Measurements from ENCODE around the gene PPP4R4. TPM values are rescaled to one million over a fixed set of nuclear protein-coding genes. Genes with fewer than 3 reads are reported as not detected.
"Not testable (repeated sequence)": the region's sequence is repeated elsewhere in the genome, so short reads cannot be mapped to it uniquely, and the experiment has no call there.

Gene PPP4R4
- total RNA-seq, 1 experiment from 2014 or later, result 0.99 TPM

GRCh38 chr14:94269156-94269555 is 95.0 kb downstream of the PPP4R4 start:
- DNase-seq (ENCODE audit: low read depth), result peak; percentile 2

GRCh38 chr14:94276898-94277561 is 102.9 kb downstream of the PPP4R4 start:
- DNase-seq (ENCODE audit: low read depth), result not testable (repeated sequence)

GRCh38 chr14:94278731-94279130 is 104.6 kb downstream of the PPP4R4 start:
- no peak for DNase-seq (ENCODE audit: low read depth)

- no peak for DNase-seq (ENCODE audit: low read depth)
Measured at GRCh38 chr14:94282991-94283723, 109.0 kb downstream of the PPP4R4 start.

GRCh38 chr14:94284221-94284620 is 110.1 kb downstream of the PPP4R4 start:
- DNase-seq (ENCODE audit: low read depth), result no peak

GRCh38 chr14:94285158-94285557 is 111.0 kb downstream of the PPP4R4 start:
- no peak for DNase-seq (ENCODE audit: low read depth)

GRCh38 chr14:94288610-94289465 is 114.7 kb downstream of the PPP4R4 start:
- DNase-seq (ENCODE audit: low read depth), result no peak

GRCh38 chr14:94290197-94290596 is 116.1 kb downstream of the PPP4R4 start:
- no peak for DNase-seq (ENCODE audit: low read depth)

GRCh38 chr14:94291159-94291905 is 117.2 kb downstream of the PPP4R4 start:
- DNase-seq (ENCODE audit: low read depth), result no peak

- no peak for DNase-seq (ENCODE audit: low read depth)
Measured at GRCh38 chr14:94291906-94292525, 117.9 kb downstream of the PPP4R4 start.

- DNase-seq (ENCODE audit: low read depth), result no peak
Measured at GRCh38 chr14:94292526-94292871, 118.4 kb downstream of the PPP4R4 start.

GRCh38 chr14:94292872-94293577 is 118.9 kb downstream of the PPP4R4 start, which contains the start of gene SERPINA10:
SERPINA10 (minus strand) TSS chr14:94293268; CDS start chr14:94290593, 2,675 bp downstream.
- no peak for DNase-seq (ENCODE audit: low read depth)

- DNase-seq (ENCODE audit: low read depth), result no peak
Measured at GRCh38 chr14:94293578-94293924, 119.4 kb downstream of the PPP4R4 start.

- no peak for DNase-seq (ENCODE audit: low read depth)
Measured at GRCh38 chr14:94295360-94296180, 121.4 kb downstream of the PPP4R4 start.

GRCh38 chr14:94296181-94296545 is 122.0 kb downstream of the PPP4R4 start:
- not testable (repeated sequence) for DNase-seq (ENCODE audit: low read depth)

GRCh38 chr14:94298130-94298529 is 124.0 kb downstream of the PPP4R4 start:
- no peak for DNase-seq (ENCODE audit: low read depth)

GRCh38 chr14:94303111-94303510 is 129.0 kb downstream of the PPP4R4 start:
- no peak for DNase-seq (ENCODE audit: low read depth)

- no peak for DNase-seq (ENCODE audit: low read depth)
Measured at GRCh38 chr14:94304243-94304642, 130.1 kb downstream of the PPP4R4 start.

- DNase-seq (ENCODE audit: low read depth), result no peak
Measured at GRCh38 chr14:94305620-94306019, 131.5 kb downstream of the PPP4R4 start.

All from M059J (cell line).